GM12878 (cell line): ENCODE measurements around the gene LIFR. TPM values are rescaled to one million over a fixed set of nuclear protein-coding genes. Genes with fewer than 3 reads are reported as not detected.

Source experiments
- ATAC-seq: fragments of 200-7000 bp; cut with Tn5 transposase; 3 replicates; pipeline ENCODE4 v1.9.1; 2020; ENCODE audit warnings: mild to moderate bottlenecking, moderate library complexity
- BruUV-seq: library from RNA; stranded (reverse); fragments of 400-500 nt; replicated peaks from 2 replicates; lab custom pipeline; 2021; lab: Mats Ljungman, UMichigan
- CTCF ChIA-PET: fragments of 300-600 bp; sonication (Branson Sonifier 250); formaldehyde crosslinking; extraction: SDS; loops from one replicate; lab custom pipeline; 2021; ENCODE audit warnings: inconsistent platforms; lab: Yijun Ruan, JAX
- POLR2A ChIA-PET: fragments of 350-600 bp; formaldehyde crosslinking; extraction: SDS; loops from one replicate; lab custom pipeline; 2021; ENCODE audit warnings: inconsistent platforms; lab: Charles Lee
- RAD21 ChIA-PET: fragments of 300-600 bp; sonication (Branson Sonifier 250); formaldehyde crosslinking; loops from one replicate; lab custom pipeline; 2023; ENCODE audit warnings: antibody characterized with exemption; ENCODE audit not compliant: unreplicated experiment; lab: Charles Lee
- SMC1A ChIA-PET: fragments of 300-600 bp; sonication (Branson Sonifier 250); formaldehyde crosslinking; loops from one replicate; lab custom pipeline; 2023; ENCODE audit not compliant: unreplicated experiment, uncharacterized antibody; lab: Charles Lee
- DNase-seq: peaks from one replicate; pipeline ENCODE4 v3.0.0-alpha.2; 2011; ENCODE audit warnings: low read depth, low spot score
- FAIRE-seq: peaks from 3 replicates; lab custom pipeline; 2011; peaks lifted over from hg19 to GRCh38; lab: Jason Lieb, UNC
- H2AFZ ChIP-seq: 2 replicates; pipeline ENCODE4 v1.6.0; 2011; ENCODE audit warnings: low read depth, low read length, control low read depth; ENCODE audit not compliant: control insufficient read depth
- H3K27ac ChIP-seq: 2 replicates; pipeline ENCODE4 v1.5.1; 2011; ENCODE audit warnings: control low read depth; ENCODE audit not compliant: control insufficient read depth, insufficient read depth
- H3K27me3 ChIP-seq, 2 experiments: replicated peaks in 1 of 2; 2 replicates each; pipeline versions ENCODE4 v1.6.0 to v1.6.1; 2011; ENCODE audit warnings: low read length in 1 of 2; ENCODE audit not compliant: control insufficient read depth in 2 of 2, insufficient read depth in 2 of 2
- H3K36me3 ChIP-seq, 2 experiments: 2 replicates each; pipeline ENCODE4 v1.5.1; 2011; ENCODE audit warnings: low read length in 1 of 2; ENCODE audit not compliant: control insufficient read depth in 2 of 2, insufficient read depth in 2 of 2
- H3K4me1 ChIP-seq: 2 replicates; pipeline ENCODE4 v1.6.1; 2011; ENCODE audit warnings: mild to moderate bottlenecking, low read length, moderate library complexity, mixed read lengths; ENCODE audit not compliant: control insufficient read depth, insufficient read depth
- H3K4me2 ChIP-seq: 2 replicates; pipeline ENCODE4 v1.6.0; 2011; ENCODE audit warnings: control low read depth; ENCODE audit not compliant: control insufficient read depth, insufficient read depth
- H3K4me3 ChIP-seq: fragments of 200-600 bp; sonication (generic); 2 replicates; pipeline ENCODE4 v1.5.1; 2016
- H3K79me2 ChIP-seq: 2 replicates; pipeline ENCODE4 v1.6.0; 2011; ENCODE audit warnings: low read length; ENCODE audit not compliant: control insufficient read depth, insufficient read depth
- H3K9ac ChIP-seq: 2 replicates; pipeline ENCODE4 v1.8.0; 2011; ENCODE audit warnings: low read length, control low read depth, mixed read lengths; ENCODE audit not compliant: control insufficient read depth, insufficient read depth
- H3K9me3 ChIP-seq: replicated peaks from 3 replicates; pipeline ENCODE4 v1.5.1; 2011; ENCODE audit warnings: mild to moderate bottlenecking, low read length; ENCODE audit not compliant: control insufficient read depth, insufficient read depth
- H4K20me1 ChIP-seq: 2 replicates; pipeline ENCODE4 v1.6.0; 2011; ENCODE audit not compliant: control insufficient read depth, insufficient read depth
- ETV6 ChIP-seq, 2 experiments: fragments of 450-650 bp in 1 of 2; IDR thresholded peaks in 1 of 2; conservative IDR thresholded peaks in 1 of 2; 2 replicates each; pipeline ENCODE4 v1.6.1; 2014; ENCODE audit warnings: antibody characterized with exemption in 1 of 2, borderline replicate concordance in 1 of 2, low read depth in 1 of 2, mild to moderate bottlenecking in 1 of 2, moderate library complexity in 1 of 2
- IRF5 ChIP-seq: fragments of 450-650 bp; IDR thresholded peaks from 2 replicates; pipeline ENCODE4 v1.6.1; 2017; ENCODE audit warnings: borderline replicate concordance
- JUNB ChIP-seq: IDR thresholded peaks from 2 replicates; pipeline ENCODE4 v1.6.1; 2016; ENCODE audit warnings: antibody characterized with exemption, mild to moderate bottlenecking
- MAX ChIP-seq: IDR thresholded peaks from 2 replicates; pipeline ENCODE4 v1.6.1; 2012; ENCODE audit warnings: low read depth, low read length, improper control_type of control experiment
- NFYA ChIP-seq: IDR thresholded peaks from 2 replicates; pipeline ENCODE4 v1.6.1; 2011; ENCODE audit warnings: low read depth, mild to moderate bottlenecking, low read length, improper control_type of control experiment, borderline replicate concordance
- NFYB ChIP-seq: IDR thresholded peaks from 2 replicates; pipeline ENCODE4 v1.6.1; 2011; ENCODE audit warnings: low read depth, mild to moderate bottlenecking, low read length, improper control_type of control experiment, moderate library complexity; ENCODE audit not compliant: insufficient read depth
- SMAD1 ChIP-seq: fragments of 450-650 bp; IDR thresholded peaks from 2 replicates; pipeline ENCODE4 v1.6.1; 2018; ENCODE audit warnings: mild to moderate bottlenecking, low read depth; ENCODE audit not compliant: partially characterized antibody
- SMC3 ChIP-seq: IDR thresholded peaks from 2 replicates; pipeline ENCODE4 v1.6.1; 2011; ENCODE audit warnings: low read length, improper control_type of control experiment, borderline replicate concordance
- STAT1 ChIP-seq: fragments of 450-650 bp; conservative IDR thresholded peaks from 2 replicates; pipeline ENCODE4 v1.6.1; 2014; ENCODE audit warnings: antibody characterized with exemption, mild to moderate bottlenecking
- ZNF217 ChIP-seq: fragments of 450-650 bp; IDR thresholded peaks from 2 replicates; pipeline ENCODE4 v1.6.1; 2017; ENCODE audit warnings: antibody characterized with exemption, mild to moderate bottlenecking
- WGBS: methylation state at CpG from one replicate; pipeline ENCODE4 v1.1.6; 2016; ENCODE audit warnings: low lambda C conversion rate; ENCODE audit not compliant: insufficient replicate concordance, insufficient coverage; ENCODE audit errors: missing lambda C conversion rate; 5-methylcytosine and 5-hydroxymethylcytosine counted together
- in situ Hi-C: fragments of 300-500 bp; cut with MboI; formaldehyde crosslinking; loops from 9 replicates; pipeline ENCODE4 v1.14.3; 2018; ENCODE audit warnings: mixed read lengths
- intact Hi-C: fragments of 100-400 bp; cut with micrococcal nuclease; formaldehyde crosslinking; loops from one replicate; pipeline ENCODE4 v1.14.2; 2022; ENCODE audit not compliant: unreplicated experiment
- polyA plus RNA-seq, 11 experiments: library from polyadenylated mRNA; depleted of rRNA in 4 of 11; unstranded in 6 of 11; stranded (reverse) in 5 of 11; fragments of >200 nt; fragmentation: Nextera tagmentation in 4 of 11; fragmentation: Illumina TruSeq in 1 of 11; extraction: Ambion mirVana in 4 of 11; extraction: Trizol in 1 of 11; gene quantifications; 1 replicate in 1 of 11; 2 replicates in 10 of 11; pipeline versions ENCODE4 v1.2.1 to v1.2.3, GENCODE V29; 2011 to 2016; ENCODE audit warnings: inconsistent platforms in 2 of 11, missing spikeins in 2 of 11, low read depth in 1 of 11
- total RNA-seq, 4 experiments: library from RNA; depleted of rRNA in 3 of 4; stranded (reverse); fragments of >200 nt in 3 of 4; fragmentation: Illumina TruSeq in 1 of 4; extraction: Trizol in 1 of 4; gene quantifications; 2 replicates each; pipeline versions ENCODE4 v1.2.1 to v1.2.3, GENCODE V29; 2013 to 2021
- TF ChIP-seq, protein P1 (sequence below): IDR thresholded peaks from 2 replicates; pipeline ENCODE4 v1.6.1; 2012; ENCODE audit warnings: low read length, inconsistent platforms

The LIFR gene
- total and polyA plus RNA-seq, 10 of the 15 experiments (the other 5 are each of a cell fraction or from before 2014, with no cell fraction given) = 0.10 TPM; not detected in 9

- ChIA-PET POLR2A (no interaction called here), CTCF (no interaction called here), SMC1A (interaction anchor here (2.0 kb wide), 1 partner anchor 100 kb away, joined by 6 read pairs; no protein-coding TSS in a partner anchor), RAD21 (no interaction called here)
- no peak overlapping the region for H3K4me2 ChIP-seq
- H3K27me3 ChIP-seq = no peaks in the 10 kb centered on the region; a peak in 1 of 4 replicates
- intact Hi-C loops (no loop called here), in situ Hi-C loops (no loop called here)
- H4K20me1 ChIP-seq = no peaks in the 10 kb centered on the region
- no TSS peak for BruUV-seq
- DNase-seq (no peak), ATAC-seq (no peak), FAIRE-seq (peak; percentile 23)
- 0% methylated on average over 2 of the region's 2 CpGs for WGBS
- H3K4me1 ChIP-seq = no peaks in the 10 kb centered on the region
- no peak overlapping the region for H3K27ac ChIP-seq
- H3K9ac ChIP-seq = no peak overlapping the region
- no peak overlapping the region for H2AFZ ChIP-seq
- TF ChIP-seq NFYA (no peak), ZNF217 (no peak), NFYB (no peak), JUNB (no peak), IRF5 (no peak), SMAD1 (no peak), MAX (no peak), SMC3 (no peak), STAT1 (no peak), ETV6 (conservative IDR thresholded peaks at IDR 0.05 in 1 of 2, IDR thresholded peaks at IDR 0.05 in 1 of 2; ENCODE audit: borderline replicate concordance in 1 of 2, low read depth in 1 of 2) (no peak)
- TF ChIP-seq, protein P1, sequence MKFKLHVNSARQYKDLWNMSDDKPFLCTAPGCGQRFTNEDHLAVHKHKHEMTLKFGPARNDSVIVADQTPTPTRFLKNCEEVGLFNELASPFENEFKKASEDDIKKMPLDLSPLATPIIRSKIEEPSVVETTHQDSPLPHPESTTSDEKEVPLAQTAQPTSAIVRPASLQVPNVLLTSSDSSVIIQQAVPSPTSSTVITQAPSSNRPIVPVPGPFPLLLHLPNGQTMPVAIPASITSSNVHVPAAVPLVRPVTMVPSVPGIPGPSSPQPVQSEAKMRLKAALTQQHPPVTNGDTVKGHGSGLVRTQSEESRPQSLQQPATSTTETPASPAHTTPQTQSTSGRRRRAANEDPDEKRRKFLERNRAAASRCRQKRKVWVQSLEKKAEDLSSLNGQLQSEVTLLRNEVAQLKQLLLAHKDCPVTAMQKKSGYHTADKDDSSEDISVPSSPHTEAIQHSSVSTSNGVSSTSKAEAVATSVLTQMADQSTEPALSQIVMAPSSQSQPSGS = no peak
- H3K4me3 ChIP-seq = no peak overlapping the region
- no peaks in the 10 kb centered on the region for H3K79me2 ChIP-seq
- no peaks in the 10 kb centered on the region for H3K36me3 ChIP-seq
- H3K9me3 ChIP-seq = no peaks in the 10 kb centered on the region
These were observed 15.2 kb downstream of the LIFR start for GRCh38 chr5:38541174-38541725.
